Peyer's patch (tissue), 4 donors: ENCODE results near the gene KCNQ2. TPM values are rescaled to one million over a fixed set of nuclear protein-coding genes. Genes with fewer than 3 reads are reported as not detected.

Source experiments
- DNase-seq, 3 donors: peaks; one replicate each; pipeline ENCODE4 v3.0.0-alpha.2; 2017 to 2019
- H3K27ac ChIP-seq, 4 donors: fragments of 200-600 bp; sonication (generic); one replicate each; pipeline ENCODE4 v1.5.1; 2016 to 2019
- H3K27me3 ChIP-seq, 2 donors: fragments of 200-600 bp; sonication (generic); one replicate each; pipeline ENCODE4 v1.5.1; 2019
- H3K36me3 ChIP-seq, 3 donors: fragments of 200-600 bp; sonication (generic); one replicate each; pipeline ENCODE4 v1.5.1; 2016 to 2019
- H3K4me1 ChIP-seq, 4 donors: fragments of 200-600 bp; sonication (generic); one replicate each; pipeline ENCODE4 v1.5.1; 2016 to 2019
- H3K4me3 ChIP-seq, 4 donors: fragments of 200-600 bp; sonication (generic); 1 replicate in 3 of 4; 2 replicates in 1 of 4; pipeline ENCODE4 v1.5.1; 2016 to 2019; ENCODE audit warnings: mild to moderate bottlenecking in 1 of 4
- H3K9me3 ChIP-seq, 4 donors: fragments of 200-600 bp; sonication (generic); one replicate each; pipeline ENCODE4 v1.5.1; 2016 to 2019; ENCODE audit warnings: mild to moderate bottlenecking in 1 of 4
- POLR2A ChIP-seq, 2 donors: fragments of 450-650 bp; IDR thresholded peaks; one replicate each; pipeline ENCODE4 v1.5.1; 2017; ENCODE audit warnings: antibody characterized with exemption in 2 of 2, mild to moderate bottlenecking in 2 of 2, moderate library complexity in 2 of 2
- total RNA-seq, 4 donors: library from RNA; depleted of rRNA; stranded (reverse); fragments of >200 nt; gene quantifications; one replicate each; pipeline ENCODE4 v1.1.0, GENCODE V29; 2016
- TF ChIP-seq, protein P1 (sequence below), 6 experiments: fragments of 450-650 bp in 4 of 6; fragments of 200-600 bp in 2 of 6; sonication (generic) in 1 of 6; IDR thresholded peaks; one replicate each; pipeline ENCODE4 v1.5.1; 2017 to 2019; ENCODE audit warnings: antibody characterized with exemption in 6 of 6, mild to moderate bottlenecking in 3 of 6, moderate library complexity in 1 of 6

Gene KCNQ2
- total RNA-seq, 4 donors from 2014 or later, result not detected

- peaks cover 4 to 30% (median 16%) of the 10 kb centered on the region in 4 donors for H3K4me1 ChIP-seq
- H3K9me3 ChIP-seq, result peaks cover 0 to 9% (median 1%) of the 10 kb centered on the region in 4 donors
- H3K27me3 ChIP-seq, result peaks cover 0 to 34% of the 10 kb centered on the region in 2 donors
- no peak overlapping the region for H3K27ac ChIP-seq
- H3K4me3 ChIP-seq, result no peak overlapping the region
- DNase-seq, result no peak
- no peak for TF ChIP-seq POLR2A (IDR thresholded peaks at IDR 0.05)
- H3K36me3 ChIP-seq, result no peaks in the 10 kb centered on the region
Measured at GRCh38 chr20:63500151-63500901, 27.9 kb upstream of the KCNQ2 start.

DNA sequence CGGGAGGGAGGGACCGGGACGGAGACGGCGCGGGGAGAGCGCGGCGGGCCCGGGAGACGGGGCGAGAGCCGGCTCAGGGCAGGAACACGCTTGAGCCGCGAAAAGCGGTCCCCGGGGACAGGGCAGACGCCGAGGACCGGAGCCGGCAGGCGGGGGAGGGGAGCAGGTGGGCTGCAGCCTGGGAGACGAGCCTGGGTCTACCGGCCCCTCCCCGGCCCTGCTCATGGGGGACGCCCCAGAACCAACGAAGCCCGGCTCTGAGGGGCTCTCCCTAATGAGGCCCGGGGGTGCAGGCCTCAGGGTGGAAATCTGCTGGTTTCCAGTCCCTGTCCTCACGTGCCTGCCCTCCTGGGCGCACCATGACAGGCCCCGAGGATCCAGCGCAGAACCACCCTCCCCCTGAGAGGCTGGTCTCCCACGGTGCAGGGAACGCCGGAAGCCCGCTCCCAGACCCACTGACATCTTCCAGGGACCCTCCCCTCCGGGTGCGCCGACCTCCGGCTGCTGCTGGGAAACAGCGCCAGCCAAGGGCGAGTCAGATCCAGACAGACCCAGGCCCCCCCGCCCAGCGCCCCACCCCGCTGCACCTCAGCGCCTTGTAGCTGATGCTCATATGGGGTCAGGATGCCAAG is 27.0 kb upstream of the KCNQ2 start:
- peak overlapping the region; percentile 7 to 53 (median 48) for H3K4me3 ChIP-seq
- H3K4me1 ChIP-seq, result peaks cover 4 to 30% (median 16%) of the 10 kb centered on the region in 4 donors
- peaks cover 0 to 34% of the 10 kb centered on the region in 2 donors for H3K27me3 ChIP-seq
- H3K27ac ChIP-seq, result no peak overlapping the region
- no peaks in the 10 kb centered on the region for H3K36me3 ChIP-seq
- no peak for TF ChIP-seq POLR2A (IDR thresholded peaks at IDR 0.05)
- TF ChIP-seq, protein P1, sequence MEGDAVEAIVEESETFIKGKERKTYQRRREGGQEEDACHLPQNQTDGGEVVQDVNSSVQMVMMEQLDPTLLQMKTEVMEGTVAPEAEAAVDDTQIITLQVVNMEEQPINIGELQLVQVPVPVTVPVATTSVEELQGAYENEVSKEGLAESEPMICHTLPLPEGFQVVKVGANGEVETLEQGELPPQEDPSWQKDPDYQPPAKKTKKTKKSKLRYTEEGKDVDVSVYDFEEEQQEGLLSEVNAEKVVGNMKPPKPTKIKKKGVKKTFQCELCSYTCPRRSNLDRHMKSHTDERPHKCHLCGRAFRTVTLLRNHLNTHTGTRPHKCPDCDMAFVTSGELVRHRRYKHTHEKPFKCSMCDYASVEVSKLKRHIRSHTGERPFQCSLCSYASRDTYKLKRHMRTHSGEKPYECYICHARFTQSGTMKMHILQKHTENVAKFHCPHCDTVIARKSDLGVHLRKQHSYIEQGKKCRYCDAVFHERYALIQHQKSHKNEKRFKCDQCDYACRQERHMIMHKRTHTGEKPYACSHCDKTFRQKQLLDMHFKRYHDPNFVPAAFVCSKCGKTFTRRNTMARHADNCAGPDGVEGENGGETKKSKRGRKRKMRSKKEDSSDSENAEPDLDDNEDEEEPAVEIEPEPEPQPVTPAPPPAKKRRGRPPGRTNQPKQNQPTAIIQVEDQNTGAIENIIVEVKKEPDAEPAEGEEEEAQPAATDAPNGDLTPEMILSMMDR (IDR thresholded peaks at IDR 0.05), result no peak
- H3K9me3 ChIP-seq, result peaks cover 0 to 3% (median 0%) of the 10 kb centered on the region in 4 donors
- no peak for DNase-seq

- H3K27me3 ChIP-seq, result peaks cover 0 to 34% of the 10 kb centered on the region in 2 donors
- H3K36me3 ChIP-seq, result no peaks in the 10 kb centered on the region
- TF ChIP-seq, protein P1 (IDR thresholded peaks at IDR 0.05), result peak in 1 of 6 experiments; percentile 11
- TF ChIP-seq POLR2A (IDR thresholded peaks at IDR 0.05), result no peak
- H3K9me3 ChIP-seq, result no peaks in the 10 kb centered on the region
- H3K27ac ChIP-seq, result no peak within 1 kb of the TSS
- DNase-seq, result peak in 2 of 3 donors; percentile 31 to 59
- peak within 1 kb of the TSS; percentile 7 to 53 (median 48) for H3K4me3 ChIP-seq
- peaks cover 4 to 30% (median 16%) of the 10 kb centered on the region in 4 donors for H3K4me1 ChIP-seq
Measured at GRCh38 chr20:63498960-63499337, 26.5 kb upstream of the KCNQ2 start, which contains the start of gene EEF1A2. EEF1A2 (minus strand) TSS chr20:63499083; CDS start chr20:63497763, 1,320 bp downstream.

GRCh38 chr20:63497946-63498935 is 25.8 kb upstream of the KCNQ2 start:
- Histone ChIP-seq H3K27me3 (peaks cover 0 to 34% of the 10 kb centered on the region in 2 donors), H3K27ac (no peak overlapping the region), H3K4me3 (peak overlapping the region in 3 of 4 donors; percentile 45 to 53 (median 52)), H3K9me3 (no peaks in the 10 kb centered on the region), H3K36me3 (no peaks in the 10 kb centered on the region), H3K4me1 (peaks cover 4 to 30% (median 16%) of the 10 kb centered on the region in 4 donors)
- TF ChIP-seq, protein P1 (IDR thresholded peaks at IDR 0.05), result no peak
- no peak for TF ChIP-seq POLR2A (IDR thresholded peaks at IDR 0.05)
- DNase-seq, result no peak

- DNase-seq, result no peak
- Histone ChIP-seq H3K36me3 (no peaks in the 10 kb centered on the region), H3K9me3 (no peaks in the 10 kb centered on the region), H3K27me3 (peaks cover 0 to 34% of the 10 kb centered on the region in 2 donors), H3K4me3 (no peak overlapping the region), H3K27ac (no peak overlapping the region), H3K4me1 (peaks cover 4 to 30% (median 16%) of the 10 kb centered on the region in 4 donors)
- no peak for TF ChIP-seq POLR2A (IDR thresholded peaks at IDR 0.05)
- TF ChIP-seq, protein P1 (IDR thresholded peaks at IDR 0.05), result no peak
Measured at GRCh38 chr20:63497138-63497945, 24.9 kb upstream of the KCNQ2 start.
